Ishikawa (cell line): ENCODE measurements around the gene ETNK1.
A peak's percentile ranks its signal among the peaks of the same experiment; 100 is the strongest.

Experiments
- CEBPB ChIP-seq: IDR thresholded peaks from 2 replicates; pipeline ENCODE4 v1.6.1; 2012
- CREB1 ChIP-seq: IDR thresholded peaks from 2 replicates; pipeline ENCODE4 v1.6.1; 2012; ENCODE audit warnings: low read depth
- EGR1 ChIP-seq: IDR thresholded peaks from 2 replicates; pipeline ENCODE4 v1.6.1; 2012
- EP300 ChIP-seq: IDR thresholded peaks from 2 replicates; pipeline ENCODE4 v1.6.1; 2012; ENCODE audit warnings: borderline replicate concordance
- FOXM1 ChIP-seq: IDR thresholded peaks from 2 replicates; pipeline ENCODE4 v1.6.1; 2012; ENCODE audit warnings: low read depth, borderline replicate concordance
- NFIC ChIP-seq: IDR thresholded peaks from 2 replicates; pipeline ENCODE4 v1.6.1; 2012
- RAD21 ChIP-seq: IDR thresholded peaks from 2 replicates; pipeline ENCODE4 v1.6.1; 2012; ENCODE audit warnings: low read depth
- TAF1 ChIP-seq: IDR thresholded peaks from 2 replicates; pipeline ENCODE4 v1.6.1; 2012; ENCODE audit warnings: low read depth, mild to moderate bottlenecking
- TCF12 ChIP-seq: IDR thresholded peaks from 2 replicates; pipeline ENCODE4 v1.6.1; 2012; ENCODE audit warnings: low read depth
- TEAD4 ChIP-seq: IDR thresholded peaks from 2 replicates; pipeline ENCODE4 v1.6.1; 2012
- YY1 ChIP-seq: IDR thresholded peaks from 2 replicates; pipeline ENCODE4 v1.6.1; 2012; ENCODE audit warnings: low read depth
- ZBTB7A ChIP-seq: IDR thresholded peaks from 2 replicates; pipeline ENCODE4 v1.6.1; 2012; ENCODE audit warnings: low read depth
- TF ChIP-seq, protein P1 (sequence below): IDR thresholded peaks from 2 replicates; pipeline ENCODE4 v1.6.1; 2012
- TF ChIP-seq, protein P2 (sequence below): IDR thresholded peaks from 2 replicates; pipeline ENCODE4 v1.6.1; 2012; ENCODE audit warnings: low read depth, mild to moderate bottlenecking
- TF ChIP-seq, protein P3 (sequence below): IDR thresholded peaks from 2 replicates; pipeline ENCODE4 v1.6.1; 2012

ETNK1 gene

DNA sequence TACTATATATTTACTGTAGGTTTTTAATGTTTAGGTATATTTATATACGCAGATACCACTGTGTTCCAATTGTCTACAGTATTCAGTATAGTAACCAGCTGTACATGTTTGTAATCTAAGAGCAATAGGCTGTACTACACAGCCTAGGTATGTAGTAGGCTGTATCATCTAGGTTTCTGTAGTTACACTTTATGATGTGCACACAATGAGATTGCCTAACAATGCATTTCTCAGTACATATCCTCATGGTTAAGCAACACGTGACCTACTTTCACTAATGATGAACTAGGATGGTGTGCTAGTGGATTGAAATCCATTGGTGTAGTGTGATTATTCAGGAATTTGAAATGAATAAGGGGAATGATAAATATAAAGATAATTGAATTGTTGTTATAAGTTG, 77.7 kb downstream of the ETNK1 start:
- TF ChIP-seq, protein P1, sequence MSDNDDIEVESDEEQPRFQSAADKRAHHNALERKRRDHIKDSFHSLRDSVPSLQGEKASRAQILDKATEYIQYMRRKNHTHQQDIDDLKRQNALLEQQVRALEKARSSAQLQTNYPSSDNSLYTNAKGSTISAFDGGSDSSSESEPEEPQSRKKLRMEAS: no peak
- TF ChIP-seq EGR1: no peak
- TF ChIP-seq CEBPB: no peak
- TF ChIP-seq TAF1: no peak
- TF ChIP-seq CREB1: no peak
- TF ChIP-seq, protein P2, sequence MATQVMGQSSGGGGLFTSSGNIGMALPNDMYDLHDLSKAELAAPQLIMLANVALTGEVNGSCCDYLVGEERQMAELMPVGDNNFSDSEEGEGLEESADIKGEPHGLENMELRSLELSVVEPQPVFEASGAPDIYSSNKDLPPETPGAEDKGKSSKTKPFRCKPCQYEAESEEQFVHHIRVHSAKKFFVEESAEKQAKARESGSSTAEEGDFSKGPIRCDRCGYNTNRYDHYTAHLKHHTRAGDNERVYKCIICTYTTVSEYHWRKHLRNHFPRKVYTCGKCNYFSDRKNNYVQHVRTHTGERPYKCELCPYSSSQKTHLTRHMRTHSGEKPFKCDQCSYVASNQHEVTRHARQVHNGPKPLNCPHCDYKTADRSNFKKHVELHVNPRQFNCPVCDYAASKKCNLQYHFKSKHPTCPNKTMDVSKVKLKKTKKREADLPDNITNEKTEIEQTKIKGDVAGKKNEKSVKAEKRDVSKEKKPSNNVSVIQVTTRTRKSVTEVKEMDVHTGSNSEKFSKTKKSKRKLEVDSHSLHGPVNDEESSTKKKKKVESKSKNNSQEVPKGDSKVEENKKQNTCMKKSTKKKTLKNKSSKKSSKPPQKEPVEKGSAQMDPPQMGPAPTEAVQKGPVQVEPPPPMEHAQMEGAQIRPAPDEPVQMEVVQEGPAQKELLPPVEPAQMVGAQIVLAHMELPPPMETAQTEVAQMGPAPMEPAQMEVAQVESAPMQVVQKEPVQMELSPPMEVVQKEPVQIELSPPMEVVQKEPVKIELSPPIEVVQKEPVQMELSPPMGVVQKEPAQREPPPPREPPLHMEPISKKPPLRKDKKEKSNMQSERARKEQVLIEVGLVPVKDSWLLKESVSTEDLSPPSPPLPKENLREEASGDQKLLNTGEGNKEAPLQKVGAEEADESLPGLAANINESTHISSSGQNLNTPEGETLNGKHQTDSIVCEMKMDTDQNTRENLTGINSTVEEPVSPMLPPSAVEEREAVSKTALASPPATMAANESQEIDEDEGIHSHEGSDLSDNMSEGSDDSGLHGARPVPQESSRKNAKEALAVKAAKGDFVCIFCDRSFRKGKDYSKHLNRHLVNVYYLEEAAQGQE: no peak
- TF ChIP-seq NFIC: no peak

DNA sequence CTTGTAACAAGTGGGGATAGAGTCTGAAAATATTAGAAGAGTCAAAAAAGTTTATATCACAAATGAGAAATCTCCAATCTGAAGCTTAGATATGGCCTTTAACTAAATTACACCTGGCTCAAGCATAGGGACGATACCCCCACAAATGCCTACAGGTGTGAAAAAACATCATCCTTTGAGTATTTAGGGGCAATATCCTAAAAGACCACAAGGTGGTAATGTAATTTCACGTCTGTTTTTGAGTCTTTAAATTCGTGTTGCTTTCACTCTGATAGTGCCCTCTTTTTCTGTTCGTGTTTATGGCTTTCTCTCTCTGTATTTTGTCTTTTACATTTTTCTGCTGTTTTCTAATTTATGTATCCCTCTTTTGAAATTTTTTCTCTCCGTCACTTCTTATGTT, 84.3 kb downstream of the ETNK1 start:
- TF ChIP-seq RAD21: peak; percentile 68
- no peak for TF ChIP-seq TCF12

DNA sequence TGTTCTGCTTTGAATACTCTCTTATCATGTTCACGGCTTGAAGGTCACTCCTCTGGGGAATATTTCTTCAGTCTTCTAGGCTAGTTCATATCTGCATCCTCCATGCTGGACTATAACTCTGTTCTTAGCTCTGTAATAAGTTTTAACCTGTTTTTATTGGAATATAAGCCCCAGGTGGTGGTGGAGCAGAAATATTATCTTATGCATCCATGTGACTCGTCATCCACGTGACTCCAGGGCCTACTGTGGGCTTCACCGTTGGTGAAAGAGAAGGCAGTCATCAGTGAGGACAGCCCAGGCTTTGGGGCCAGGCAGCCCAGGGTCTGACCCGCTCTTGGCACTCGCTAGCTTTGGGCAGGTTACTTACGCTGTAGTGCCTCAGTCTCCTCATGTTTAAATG, 87.1 kb downstream of the ETNK1 start:
- TF ChIP-seq CREB1 (no peak), EGR1 (no peak), TCF12 (no peak), CEBPB (no peak), NFIC (no peak), EP300 (no peak), RAD21 (no peak), ZBTB7A (no peak)
- TF ChIP-seq, protein P2: no peak
- TF ChIP-seq, protein P3, sequence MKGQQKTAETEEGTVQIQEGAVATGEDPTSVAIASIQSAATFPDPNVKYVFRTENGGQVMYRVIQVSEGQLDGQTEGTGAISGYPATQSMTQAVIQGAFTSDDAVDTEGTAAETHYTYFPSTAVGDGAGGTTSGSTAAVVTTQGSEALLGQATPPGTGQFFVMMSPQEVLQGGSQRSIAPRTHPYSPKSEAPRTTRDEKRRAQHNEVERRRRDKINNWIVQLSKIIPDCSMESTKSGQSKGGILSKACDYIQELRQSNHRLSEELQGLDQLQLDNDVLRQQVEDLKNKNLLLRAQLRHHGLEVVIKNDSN: no peak

DNA sequence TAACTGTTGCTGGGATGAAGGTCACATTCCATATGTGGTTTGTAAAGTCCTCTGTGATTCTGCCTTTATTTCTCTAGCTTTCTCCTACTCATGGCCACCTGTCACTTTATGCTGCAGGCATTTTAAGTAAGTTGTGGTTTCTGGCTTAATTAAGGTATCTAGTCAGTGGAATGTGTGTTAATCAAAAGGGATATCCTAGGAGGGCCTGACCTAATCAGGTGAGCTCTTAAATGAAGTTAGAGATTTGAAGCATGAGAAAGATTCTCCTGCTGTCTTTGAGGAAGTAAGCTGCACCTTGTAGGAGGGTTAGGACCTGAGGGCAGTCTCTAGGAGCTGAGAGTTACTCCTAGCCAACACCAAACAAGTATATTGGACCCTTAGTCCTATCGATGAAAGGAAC, 90.3 kb downstream of the ETNK1 start:
- TF ChIP-seq, protein P3: no peak
- TF ChIP-seq TAF1: no peak
- no peak for TF ChIP-seq CREB1
- TF ChIP-seq ZBTB7A: no peak
- TF ChIP-seq, protein P1: no peak

DNA sequence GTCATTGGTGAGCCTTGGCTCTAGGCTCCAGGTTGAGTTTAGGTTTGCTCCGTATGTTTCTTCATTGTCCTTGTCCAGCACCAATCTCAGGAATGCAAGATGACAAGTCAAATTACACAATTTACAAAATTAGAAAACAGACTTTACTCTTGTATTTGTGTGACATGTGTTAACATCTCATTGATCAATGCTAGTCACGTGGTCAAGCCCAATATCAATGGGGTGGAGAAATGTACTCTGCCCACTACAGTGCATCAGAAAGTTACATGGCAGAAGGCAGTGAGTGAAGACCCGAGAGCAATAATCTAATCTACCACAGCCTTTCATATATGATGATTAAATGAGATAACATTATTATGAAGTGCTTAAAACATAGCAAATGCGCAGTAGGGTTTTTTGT, 94.8 kb downstream of the ETNK1 start:
- no peak for TF ChIP-seq TEAD4
- TF ChIP-seq YY1: no peak
- TF ChIP-seq TCF12: no peak
- TF ChIP-seq, protein P2: no peak
- TF ChIP-seq ZBTB7A: no peak
- no peak for TF ChIP-seq NFIC
- TF ChIP-seq CREB1: no peak

DNA sequence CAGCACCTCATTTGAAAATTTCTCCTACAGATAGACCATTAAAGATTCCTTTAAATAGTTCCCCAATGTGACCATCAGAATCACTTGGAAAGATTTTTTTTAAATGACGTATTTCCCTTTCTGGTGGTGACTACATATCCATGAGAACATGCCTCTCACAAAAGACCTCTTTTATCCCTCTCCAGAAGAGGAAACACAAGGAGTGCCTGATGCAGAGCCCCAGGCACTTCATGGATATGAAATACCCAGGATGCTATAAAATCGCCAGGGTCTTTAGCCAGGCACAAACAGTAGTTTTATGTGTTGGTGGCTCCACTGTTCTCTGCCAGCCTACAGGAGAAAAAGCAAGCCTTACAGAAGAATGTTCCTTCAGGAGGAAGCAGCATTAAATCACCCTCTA, 97.1 kb downstream of the ETNK1 start:
- TF ChIP-seq, protein P2: no peak
- TF ChIP-seq YY1 (no peak), EGR1 (no peak), FOXM1 (no peak), CEBPB (no peak), NFIC (no peak), EP300 (no peak)
- TF ChIP-seq, protein P1: no peak
